SK-N-MC (cell line): ENCODE measurements around the gene OR5V1.

Experiments used
- EZH2 ChIP-seq: fragments of 200-600 bp; sonication (generic); IDR thresholded peaks from one replicate; pipeline ENCODE4 v1.6.1; 2017; ENCODE audit warnings: antibody characterized with exemption
- FOXP2 ChIP-seq: optimal IDR thresholded peaks from 2 replicates; pipeline ENCODE3; 2011; ENCODE audit warnings: mild to moderate bottlenecking, moderate library complexity; ENCODE audit not compliant: insufficient read depth; ENCODE audit errors: extremely low read length, control extremely low read depth
- POLR2AphosphoS5 ChIP-seq: IDR thresholded peaks from 2 replicates; pipeline ENCODE4 v1.6.1; 2012; ENCODE audit warnings: mild to moderate bottlenecking, low read depth, low read length, borderline replicate concordance

DNA sequence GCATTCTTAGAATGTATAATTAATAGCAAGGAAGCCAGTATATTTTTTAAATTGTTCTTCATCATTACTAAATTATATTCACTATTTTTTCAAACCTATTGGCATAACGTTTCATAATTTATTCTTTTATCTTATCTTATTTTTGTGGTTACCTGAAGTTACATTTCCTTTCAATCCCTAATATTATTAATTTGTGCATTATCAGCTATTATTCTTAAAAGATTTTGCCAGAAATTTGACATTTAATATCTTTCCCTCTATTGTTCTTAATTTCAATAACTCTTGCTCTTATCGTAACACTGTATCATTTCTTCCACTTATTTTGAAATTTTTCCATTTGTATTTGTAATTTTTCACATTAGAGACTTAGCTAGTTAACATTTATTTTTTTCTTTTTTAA is 48.7 kb downstream of the OR5V1 start:
- TF ChIP-seq EZH2 (no peak), POLR2AphosphoS5 (no peak), FOXP2 (no peak)
